BLaER1 treated with 17β-estradiol and CSF1 and Interleukin-3, amounts not matched to agents 10 nM and 100 nM (cell line): ENCODE data around the gene KRTAP17-1.

Experiments
- H3K27ac ChIP-seq, 11 experiments: shearing (Covaris generic); formaldehyde crosslinking; 2 replicates each; pipeline ENCODE4 v1.8.1; 2022
- H3K27me3 ChIP-seq, 11 experiments: shearing (Covaris generic); formaldehyde crosslinking; 2 replicates each; pipeline ENCODE4 v1.8.1; 2022
- H3K36me3 ChIP-seq, 11 experiments: shearing (Covaris generic); formaldehyde crosslinking; 2 replicates each; pipeline ENCODE4 v1.8.1; 2022
- H3K4me1 ChIP-seq, 10 experiments: shearing (Covaris generic); formaldehyde crosslinking; 2 replicates each; pipeline ENCODE4 v1.8.1; 2022
- H3K4me2 ChIP-seq, 11 experiments: shearing (Covaris generic); formaldehyde crosslinking; 2 replicates each; pipeline ENCODE4 v1.8.1; 2022
- H3K4me3 ChIP-seq, 10 experiments: shearing (Covaris generic); formaldehyde crosslinking; 2 replicates each; pipeline ENCODE4 v1.8.1; 2022
- H3K9ac ChIP-seq, 11 experiments: shearing (Covaris generic); formaldehyde crosslinking; 2 replicates each; pipeline ENCODE4 v1.8.1; 2022
- H3K9me3 ChIP-seq, 11 experiments: shearing (Covaris generic); formaldehyde crosslinking; replicated peaks in 1 of 11; 2 replicates each; pipeline ENCODE4 v1.8.1; 2022
- H4K20me1 ChIP-seq, 11 experiments: shearing (Covaris generic); formaldehyde crosslinking; 2 replicates each; pipeline ENCODE4 v1.8.1; 2022
- Cebpa-rat ChIP-seq, 11 experiments: shearing (Covaris generic); IDR thresholded peaks; 2 replicates each; pipeline ENCODE4 v1.8.1; 2022

KRTAP17-1 gene

GRCh38 chr17:41345992-41346391, 30.5 kb upstream of the KRTAP17-1 start:
- Histone ChIP-seq H3K9me3 (peaks cover 23 to 30% (median 26%) of the 10 kb centered on the region in 11 experiments), H3K27me3 (no peaks in the 10 kb centered on the region), H3K4me1 (peaks cover 0 to 20% (median under 1%) of the 10 kb centered on the region in 10 experiments; a peak in 8 of 20 replicates), H3K4me3 (no peak overlapping the region), H3K36me3 (no peaks in the 10 kb centered on the region), H4K20me1 (no peaks in the 10 kb centered on the region), H3K9ac (no peak overlapping the region), H3K27ac (no peak overlapping the region), H3K4me2 (no peak overlapping the region)
- TF ChIP-seq Cebpa-rat (IDR thresholded peaks at IDR 0.05), result no peak

GRCh38 chr17:41343029-41343428, 27.5 kb upstream of the KRTAP17-1 start:
- H4K20me1 ChIP-seq, result no peaks in the 10 kb centered on the region
- no peaks in the 10 kb centered on the region for H3K36me3 ChIP-seq
- peaks cover 24 to 32% (median 28%) of the 10 kb centered on the region in 11 experiments for H3K9me3 ChIP-seq
- peaks cover 19 to 44% (median 26%) of the 10 kb centered on the region in 10 experiments for H3K4me1 ChIP-seq
- H3K9ac ChIP-seq, result no peak overlapping the region
- no peak overlapping the region for H3K4me2 ChIP-seq
- no peak for TF ChIP-seq Cebpa-rat (IDR thresholded peaks at IDR 0.05)
- no peak overlapping the region for H3K27ac ChIP-seq
- no peaks in the 10 kb centered on the region for H3K27me3 ChIP-seq
- no peak overlapping the region for H3K4me3 ChIP-seq

GRCh38 chr17:41340934-41341861, 25.7 kb upstream of the KRTAP17-1 start:
- no peak for TF ChIP-seq Cebpa-rat (IDR thresholded peaks at IDR 0.05)
- no peaks in the 10 kb centered on the region for H4K20me1 ChIP-seq
- H3K4me2 ChIP-seq, result peak overlapping the region in 7 of 11 experiments; percentile 56 to 92 (median 77); a peak in 13 of 22 replicates
- H3K27ac ChIP-seq, result peak overlapping the region in 6 of 11 experiments; percentile 33 to 89 (median 79); a peak in 9 of 22 replicates
- no peaks in the 10 kb centered on the region for H3K36me3 ChIP-seq
- H3K4me1 ChIP-seq, result peaks cover 19 to 39% (median 26%) of the 10 kb centered on the region in 10 experiments
- no peaks in the 10 kb centered on the region for H3K27me3 ChIP-seq
- H3K4me3 ChIP-seq, result no peak overlapping the region
- peaks cover 24 to 32% (median 28%) of the 10 kb centered on the region in 11 experiments for H3K9me3 ChIP-seq
- no peak overlapping the region; a peak in 1 of 22 replicates for H3K9ac ChIP-seq

GRCh38 chr17:41340494-41340893, 25.0 kb upstream of the KRTAP17-1 start:
- peaks cover 24 to 32% (median 28%) of the 10 kb centered on the region in 11 experiments for H3K9me3 ChIP-seq
- H3K9ac ChIP-seq, result peak overlapping the region in 6 of 11 experiments; percentile 14 to 64 (median 56); a peak in 9 of 22 replicates
- peak overlapping the region; percentile 22 to 92 (median 62); a peak in 20 of 22 replicates for H3K4me2 ChIP-seq
- no peaks in the 10 kb centered on the region for H3K36me3 ChIP-seq
- peak overlapping the region in 9 of 11 experiments; percentile 33 to 89 (median 72); a peak in 14 of 22 replicates for H3K27ac ChIP-seq
- H3K4me1 ChIP-seq, result peaks cover 19 to 39% (median 26%) of the 10 kb centered on the region in 10 experiments
- H3K4me3 ChIP-seq, result no peak overlapping the region
- no peak for TF ChIP-seq Cebpa-rat (IDR thresholded peaks at IDR 0.05)
- no peaks in the 10 kb centered on the region for H3K27me3 ChIP-seq
- H4K20me1 ChIP-seq, result no peaks in the 10 kb centered on the region

GRCh38 chr17:41339571-41340172, 24.2 kb upstream of the KRTAP17-1 start:
- H3K9ac ChIP-seq, result peak overlapping the region in 7 of 11 experiments; percentile 13 to 64 (median 59); a peak in 10 of 22 replicates
- no peak overlapping the region for H3K4me3 ChIP-seq
- peaks cover 20 to 40% (median 32%) of the 10 kb centered on the region in 10 experiments for H3K4me1 ChIP-seq
- TF ChIP-seq Cebpa-rat (IDR thresholded peaks at IDR 0.05), result no peak
- H3K27ac ChIP-seq, result peak overlapping the region; percentile 18 to 89 (median 70); a peak in 17 of 22 replicates
- no peaks in the 10 kb centered on the region for H3K27me3 ChIP-seq
- H3K9me3 ChIP-seq, result peaks cover 24 to 32% (median 28%) of the 10 kb centered on the region in 11 experiments
- H3K36me3 ChIP-seq, result no peaks in the 10 kb centered on the region
- peak overlapping the region; percentile 22 to 92 (median 62); a peak in 21 of 22 replicates for H3K4me2 ChIP-seq
- no peaks in the 10 kb centered on the region for H4K20me1 ChIP-seq

- H3K4me3 ChIP-seq, result no peak overlapping the region; a peak in 1 of 20 replicates
- no peaks in the 10 kb centered on the region for H4K20me1 ChIP-seq
- H3K9ac ChIP-seq, result peak overlapping the region in 6 of 11 experiments; percentile 32 to 62 (median 56); a peak in 11 of 22 replicates
- no peaks in the 10 kb centered on the region for H3K36me3 ChIP-seq
- H3K4me2 ChIP-seq, result peak overlapping the region; percentile 7 to 92 (median 62); a peak in 20 of 22 replicates
- peaks cover 24 to 32% (median 28%) of the 10 kb centered on the region in 11 experiments for H3K9me3 ChIP-seq
- H3K27ac ChIP-seq, result peak overlapping the region in 9 of 11 experiments; percentile 33 to 89 (median 72); a peak in 18 of 22 replicates
- TF ChIP-seq Cebpa-rat (IDR thresholded peaks at IDR 0.05), result peak in 4 of 11 experiments; percentile 50 to 78 (median 60); a peak in 4 of 22 replicates
- no peaks in the 10 kb centered on the region for H3K27me3 ChIP-seq
- H3K4me1 ChIP-seq, result peaks cover 27 to 47% (median 39%) of the 10 kb centered on the region in 10 experiments
Observed at GRCh38 chr17:41338961-41339485, 23.5 kb upstream of the KRTAP17-1 start.

GRCh38 chr17:41335747-41336146, 20.2 kb upstream of the KRTAP17-1 start:
- H3K27ac ChIP-seq, result peak overlapping the region in 1 of 11 experiments; percentile 64; a peak in 2 of 22 replicates
- no peaks in the 10 kb centered on the region for H3K27me3 ChIP-seq
- H4K20me1 ChIP-seq, result no peaks in the 10 kb centered on the region
- no peak overlapping the region for H3K4me3 ChIP-seq
- no peaks in the 10 kb centered on the region for H3K36me3 ChIP-seq
- H3K4me1 ChIP-seq, result peaks cover 31 to 49% (median 41%) of the 10 kb centered on the region in 10 experiments
- peaks cover 0 to 7% (median 0%) of the 10 kb centered on the region in 11 experiments; a peak in 2 of 22 replicates for H3K9me3 ChIP-seq
- no peak overlapping the region for H3K9ac ChIP-seq
- H3K4me2 ChIP-seq, result 0 out of 22 replicates have a peak overlapping the region, but pooled peaks of 1 of the 11 experiments have one; percentile 1
- no peak for TF ChIP-seq Cebpa-rat (IDR thresholded peaks at IDR 0.05)
